ENCODE data around the gene LHX3. TPM values are rescaled to one million over a fixed set of nuclear protein-coding genes. Genes with fewer than 3 reads are reported as not detected.
"Not testable (repeated sequence)": the region's sequence is repeated elsewhere in the genome, so short reads cannot be mapped to it uniquely, and the experiment has no call there.

LHX3 gene
- total RNA-seq, 2 experiments from 2014 or later, result 0.16 TPM; not detected in 1

- DNase-seq (no peak), ATAC-seq (no peak)
- POLR2A ChIA-PET, result no interaction called here
- H3K36me3 Mint-ChIP-seq (ENCODE audit: low read depth), result peaks cover 7% of the 10 kb centered on the region
- H3K27me3 Mint-ChIP-seq (ENCODE audit: low read depth), result no peaks in the 10 kb centered on the region
- no peak overlapping the region for H3K27ac Mint-ChIP-seq
- no peak overlapping the region for H3K4me3 Mint-ChIP-seq
- CTCF ChIA-PET, result interaction anchor here (1.1 kb wide), 1 partner anchor 14 kb away, joined by 3 read pairs; no protein-coding TSS in a partner anchor
- peaks cover 50% of the 10 kb centered on the region for H3K4me1 Mint-ChIP-seq (ENCODE audit: low read depth)
- no peaks in the 10 kb centered on the region for H3K9me3 Mint-ChIP-seq (ENCODE audit: insufficient read depth)
Measured at GRCh38 chr9:136239135-136239982, 34.4 kb upstream of the LHX3 start.

GRCh38 chr9:136238342-136238732 is 33.4 kb upstream of the LHX3 start:
- H3K36me3 Mint-ChIP-seq (ENCODE audit: low read depth), result peaks cover 5% of the 10 kb centered on the region
- ChIA-PET CTCF (no interaction called here), POLR2A (no interaction called here)
- H3K9me3 Mint-ChIP-seq (ENCODE audit: insufficient read depth), result no peaks in the 10 kb centered on the region
- ATAC-seq (no peak), DNase-seq (no peak)
- H3K27ac Mint-ChIP-seq, result no peak overlapping the region
- H3K4me3 Mint-ChIP-seq, result no peak overlapping the region
- no peaks in the 10 kb centered on the region for H3K27me3 Mint-ChIP-seq (ENCODE audit: low read depth)
- H3K4me1 Mint-ChIP-seq (ENCODE audit: low read depth), result peaks cover 50% of the 10 kb centered on the region

GRCh38 chr9:136237486-136238341 is 32.8 kb upstream of the LHX3 start:
- ATAC-seq, result no peak
- H3K27ac Mint-ChIP-seq, result no peak overlapping the region
- H3K4me3 Mint-ChIP-seq, result no peak overlapping the region
- peaks cover 48% of the 10 kb centered on the region for H3K4me1 Mint-ChIP-seq (ENCODE audit: low read depth)
- no peak for DNase-seq
- ChIA-PET POLR2A (no interaction called here), CTCF (no interaction called here)
- H3K9me3 Mint-ChIP-seq (ENCODE audit: insufficient read depth), result no peaks in the 10 kb centered on the region
- H3K36me3 Mint-ChIP-seq (ENCODE audit: low read depth), result peaks cover 4% of the 10 kb centered on the region
- no peaks in the 10 kb centered on the region for H3K27me3 Mint-ChIP-seq (ENCODE audit: low read depth)

GRCh38 chr9:136236471-136237410 is 31.8 kb upstream of the LHX3 start:
- H3K4me3 Mint-ChIP-seq; H3K36me3 Mint-ChIP-seq (ENCODE audit: low read depth); DNase-seq; ATAC-seq; H3K9me3 Mint-ChIP-seq (ENCODE audit: insufficient read depth); H3K27me3 Mint-ChIP-seq (ENCODE audit: low read depth); H3K27ac Mint-ChIP-seq; CTCF ChIA-PET; POLR2A ChIA-PET: not testable (repeated sequence)
- H3K4me1 Mint-ChIP-seq (ENCODE audit: low read depth), result peaks cover 50% of the 10 kb centered on the region

- no peak for DNase-seq
Measured at GRCh38 chr9:136235709-136236455, 31.0 kb upstream of the LHX3 start.

GRCh38 chr9:136235171-136235570 is 30.2 kb upstream of the LHX3 start:
- no peaks in the 10 kb centered on the region for H3K9me3 Mint-ChIP-seq (ENCODE audit: insufficient read depth)
- no peaks in the 10 kb centered on the region for H3K27me3 Mint-ChIP-seq (ENCODE audit: low read depth)
- ATAC-seq, result no peak
- ChIA-PET CTCF (interaction anchor here (1.8 kb wide), 1 partner anchor 8 kb away, joined by 7 read pairs; no protein-coding TSS in a partner anchor), POLR2A (no interaction called here)
- peaks cover 48% of the 10 kb centered on the region for H3K4me1 Mint-ChIP-seq (ENCODE audit: low read depth)
- no peak overlapping the region for H3K4me3 Mint-ChIP-seq
- H3K36me3 Mint-ChIP-seq (ENCODE audit: low read depth), result peaks cover 7% of the 10 kb centered on the region
- DNase-seq, result no peak
- H3K27ac Mint-ChIP-seq, result peak overlapping the region; percentile 43

More at GRCh38 chr9:136235709-136236455, 31.0 kb upstream of the LHX3 start:
- Mint-ChIP-seq H3K4me1 (ENCODE audit: low read depth) (peaks cover 48% of the 10 kb centered on the region), H3K4me3 (no peak overlapping the region), H3K9me3 (ENCODE audit: insufficient read depth) (no peaks in the 10 kb centered on the region), H3K27me3 (ENCODE audit: low read depth) (no peaks in the 10 kb centered on the region), H3K36me3 (ENCODE audit: low read depth) (peaks cover 7% of the 10 kb centered on the region), H3K27ac (no peak overlapping the region)
- POLR2A ChIA-PET, result no interaction called here
- CTCF ChIA-PET, result no interaction called here
- no peak for ATAC-seq

- POLR2A ChIA-PET, result no interaction called here
- Mint-ChIP-seq H3K27me3 (ENCODE audit: low read depth) (no peaks in the 10 kb centered on the region), H3K9me3 (ENCODE audit: insufficient read depth) (no peaks in the 10 kb centered on the region), H3K36me3 (ENCODE audit: low read depth) (peaks cover 7% of the 10 kb centered on the region), H3K4me3 (no peak overlapping the region), H3K4me1 (ENCODE audit: low read depth) (peaks cover 48% of the 10 kb centered on the region), H3K27ac (peak overlapping the region; percentile 43)
- DNase-seq, result no peak
- CTCF ChIA-PET, result interaction anchor here (1.8 kb wide), 1 partner anchor 9 kb away, joined by 7 read pairs; no protein-coding TSS in a partner anchor
- no peak for ATAC-seq
Measured at GRCh38 chr9:136234597-136234996, 29.7 kb upstream of the LHX3 start.

- DNase-seq (no peak), ATAC-seq (no peak)
- H3K9me3 Mint-ChIP-seq (ENCODE audit: insufficient read depth), result no peaks in the 10 kb centered on the region
- peaks cover 46% of the 10 kb centered on the region for H3K4me1 Mint-ChIP-seq (ENCODE audit: low read depth)
- no peaks in the 10 kb centered on the region for H3K27me3 Mint-ChIP-seq (ENCODE audit: low read depth)
- peaks cover 7% of the 10 kb centered on the region for H3K36me3 Mint-ChIP-seq (ENCODE audit: low read depth)
- CTCF ChIA-PET, result interaction anchor here (1.8 kb wide), 1 partner anchor 9 kb away, joined by 7 read pairs; no protein-coding TSS in a partner anchor
- H3K27ac Mint-ChIP-seq, result peak overlapping the region; percentile 62
- H3K4me3 Mint-ChIP-seq, result no peak overlapping the region
- POLR2A ChIA-PET, result no interaction called here
Measured at GRCh38 chr9:136233868-136234267, 28.9 kb upstream of the LHX3 start.

- Mint-ChIP-seq H3K4me3 (no peak overlapping the region), H3K9me3 (ENCODE audit: insufficient read depth) (no peaks in the 10 kb centered on the region), H3K27ac (peak overlapping the region; percentile 62), H3K36me3 (ENCODE audit: low read depth) (peaks cover 7% of the 10 kb centered on the region), H3K4me1 (ENCODE audit: low read depth) (peaks cover 42% of the 10 kb centered on the region), H3K27me3 (ENCODE audit: low read depth) (no peaks in the 10 kb centered on the region)
- CTCF ChIA-PET, result interaction anchor here (1.8 kb wide), 1 partner anchor 10 kb away, joined by 7 read pairs; no protein-coding TSS in a partner anchor
- POLR2A ChIA-PET, result interaction anchor here (0.7 kb wide), 1 partner anchor 183 kb away, joined by 3 read pairs; no protein-coding TSS in a partner anchor
- ATAC-seq (peak; percentile 38), DNase-seq (no peak)
Measured at GRCh38 chr9:136233411-136233810, 28.5 kb upstream of the LHX3 start.

- ChIA-PET CTCF (no interaction called here), POLR2A (interaction anchor here (0.7 kb wide), 1 partner anchor 183 kb away, joined by 3 read pairs; no protein-coding TSS in a partner anchor)
- no peaks in the 10 kb centered on the region for H3K27me3 Mint-ChIP-seq (ENCODE audit: low read depth)
- H3K36me3 Mint-ChIP-seq (ENCODE audit: low read depth), result peaks cover 7% of the 10 kb centered on the region
- ATAC-seq (no peak), DNase-seq (no peak)
- peaks cover 38% of the 10 kb centered on the region for H3K4me1 Mint-ChIP-seq (ENCODE audit: low read depth)
- no peaks in the 10 kb centered on the region for H3K9me3 Mint-ChIP-seq (ENCODE audit: insufficient read depth)
- peak overlapping the region; percentile 61 for H3K27ac Mint-ChIP-seq
- no peak overlapping the region for H3K4me3 Mint-ChIP-seq
Measured at GRCh38 chr9:136232969-136233368, 28.0 kb upstream of the LHX3 start.
